ENCODE measurements around the gene GDNF.

The GDNF gene

GRCh38 chr5:37787742-37788141 lies 52.1 kb downstream of the GDNF start (continued):
- TF ChIP-seq, protein P1, sequence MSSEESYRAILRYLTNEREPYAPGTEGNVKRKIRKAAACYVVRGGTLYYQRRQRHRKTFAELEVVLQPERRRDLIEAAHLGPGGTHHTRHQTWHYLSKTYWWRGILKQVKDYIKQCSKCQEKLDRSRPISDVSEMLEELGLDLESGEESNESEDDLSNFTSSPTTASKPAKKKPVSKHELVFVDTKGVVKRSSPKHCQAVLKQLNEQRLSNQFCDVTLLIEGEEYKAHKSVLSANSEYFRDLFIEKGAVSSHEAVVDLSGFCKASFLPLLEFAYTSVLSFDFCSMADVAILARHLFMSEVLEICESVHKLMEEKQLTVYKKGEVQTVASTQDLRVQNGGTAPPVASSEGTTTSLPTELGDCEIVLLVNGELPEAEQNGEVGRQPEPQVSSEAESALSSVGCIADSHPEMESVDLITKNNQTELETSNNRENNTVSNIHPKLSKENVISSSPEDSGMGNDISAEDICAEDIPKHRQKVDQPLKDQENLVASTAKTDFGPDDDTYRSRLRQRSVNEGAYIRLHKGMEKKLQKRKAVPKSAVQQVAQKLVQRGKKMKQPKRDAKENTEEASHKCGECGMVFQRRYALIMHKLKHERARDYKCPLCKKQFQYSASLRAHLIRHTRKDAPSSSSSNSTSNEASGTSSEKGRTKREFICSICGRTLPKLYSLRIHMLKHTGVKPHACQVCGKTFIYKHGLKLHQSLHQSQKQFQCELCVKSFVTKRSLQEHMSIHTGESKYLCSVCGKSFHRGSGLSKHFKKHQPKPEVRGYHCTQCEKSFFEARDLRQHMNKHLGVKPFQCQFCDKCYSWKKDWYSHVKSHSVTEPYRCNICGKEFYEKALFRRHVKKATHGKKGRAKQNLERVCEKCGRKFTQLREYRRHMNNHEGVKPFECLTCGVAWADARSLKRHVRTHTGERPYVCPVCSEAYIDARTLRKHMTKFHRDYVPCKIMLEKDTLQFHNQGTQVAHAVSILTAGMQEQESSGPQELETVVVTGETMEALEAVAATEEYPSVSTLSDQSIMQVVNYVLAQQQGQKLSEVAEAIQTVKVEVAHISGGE (tag by site-specific recombination; conservative IDR thresholded peaks at IDR 0.05; ENCODE audit: low read depth) = no peak
- TF ChIP-seq ZNF677 (tag by site-specific recombination; IDR thresholded peaks at IDR 0.05) (no peak), ZNF501 (tag by site-specific recombination; IDR thresholded peaks at IDR 0.05) (no peak), ZNF513 (tag by site-specific recombination; IDR thresholded peaks at IDR 0.05) (no peak), ZNF585B (tag by site-specific recombination; IDR thresholded peaks at IDR 0.05) (no peak)

GRCh38 chr5:37786862-37787519 lies 52.9 kb downstream of the GDNF start:
- Histone ChIP-seq H3K4me1 (ENCODE audit: control insufficient read depth, insufficient read depth, low read length) (no peaks in the 10 kb centered on the region), H3K9me3 (ENCODE audit: control insufficient read depth, insufficient read depth, low read depth, low read length) (no peaks in the 10 kb centered on the region), H3K4me3 (ENCODE audit: low read depth, low read length) (no peak overlapping the region), H3K27ac (ENCODE audit: extremely low read depth, low read depth, low read length) (no peak overlapping the region), H3K36me3 (ENCODE audit: control insufficient read depth in 2 of 2, insufficient read depth in 1 of 2, low read length in 2 of 2) (no peaks in the 10 kb centered on the region)
- TF ChIP-seq ZNF488 (tag by site-specific recombination; IDR thresholded peaks at IDR 0.05) (no peak), ZNF555 (tag by site-specific recombination; conservative IDR thresholded peaks at IDR 0.05) (no peak), ZNF335 (tag by site-specific recombination; conservative IDR thresholded peaks at IDR 0.05) (peak; percentile 40; the same call in 1 of the 2 replicates), ZNF513 (tag by site-specific recombination; IDR thresholded peaks at IDR 0.05) (no peak), SP3 (tag by site-specific recombination; IDR thresholded peaks at IDR 0.05) (no peak), ZNF221 (tag by site-specific recombination; IDR thresholded peaks at IDR 0.05; ENCODE audit: borderline replicate concordance) (no peak), ZNF501 (tag by site-specific recombination; IDR thresholded peaks at IDR 0.05) (no peak), ZNF121 (tag by site-specific recombination; IDR thresholded peaks at IDR 0.05) (no peak), ZSCAN18 (tag by site-specific recombination; IDR thresholded peaks at IDR 0.05) (no peak), ZNF660 (tag by site-specific recombination; IDR thresholded peaks at IDR 0.05) (peak; percentile 69), ZFHX2 (tag by site-specific recombination; conservative IDR thresholded peaks at IDR 0.05) (no peak), ZNF549 (tag by site-specific recombination; IDR thresholded peaks at IDR 0.05) (no peak), ZNF133 (tag by site-specific recombination; IDR thresholded peaks at IDR 0.05) (no peak)
- ChIA-PET CTCF (interaction anchor here (0.7 kb wide), 1 partner anchor 12 kb away, joined by 4 read pairs; no protein-coding TSS in a partner anchor), POLR2A (no interaction called here)

Data from HEK293 (cell line).